Skeletal muscle tissue (tissue), 4 donors: Measurements from ENCODE around the gene ECT2L. TPM values are rescaled to one million over a fixed set of nuclear protein-coding genes. Genes with fewer than 3 reads are reported as not detected.

Source experiments
- H3K27ac ChIP-seq: one replicate; pipeline ENCODE4 v1.7.0; 2013; ENCODE audit warnings: mild to moderate bottlenecking, low read depth, low read length, inconsistent platforms
- H3K27me3 ChIP-seq, 3 donors: one replicate each; pipeline ENCODE4 v1.7.0; 2013; ENCODE audit warnings: low read length in 3 of 3; ENCODE audit not compliant: control insufficient read depth in 3 of 3, insufficient read depth in 3 of 3
- H3K36me3 ChIP-seq, 3 donors: one replicate each; pipeline ENCODE4 v1.7.0; 2013; ENCODE audit warnings: low read length in 3 of 3; ENCODE audit not compliant: control insufficient read depth in 3 of 3, insufficient read depth in 3 of 3
- H3K4me1 ChIP-seq, 3 donors: one replicate each; pipeline ENCODE4 v1.7.0; 2013; ENCODE audit warnings: low read length in 3 of 3, mild to moderate bottlenecking in 3 of 3; ENCODE audit not compliant: control insufficient read depth in 3 of 3, insufficient read depth in 3 of 3
- H3K4me3 ChIP-seq, 3 donors: one replicate each; pipeline ENCODE4 v1.7.0; 2013; ENCODE audit warnings: low read length in 3 of 3
- H3K9ac ChIP-seq, 3 donors: one replicate each; pipeline ENCODE4 v1.7.0; 2013; ENCODE audit warnings: low read length in 3 of 3, mild to moderate bottlenecking in 3 of 3, moderate library complexity in 2 of 3, low read depth in 1 of 3
- H3K9me3 ChIP-seq, 3 donors: one replicate each; pipeline ENCODE4 v1.7.0; 2013; ENCODE audit warnings: low read length in 3 of 3; ENCODE audit not compliant: control insufficient read depth in 3 of 3
- total RNA-seq: library from RNA; depleted of rRNA; stranded (reverse); fragments of >200 nt; gene quantifications from one replicate; pipeline ENCODE4 v1.2.3, GENCODE V29; 2014
- donor health status: Osteomylitis.

The ECT2L gene
- total RNA-seq, 1 donor from 2014 or later, result under 0.01 TPM

- Histone ChIP-seq H3K27ac (no peak overlapping the region), H3K4me1 (no peaks in the 10 kb centered on the region), H3K4me3 (no peak overlapping the region), H3K36me3 (no peaks in the 10 kb centered on the region), H3K9ac (no peak overlapping the region), H3K27me3 (peaks cover 0 to 4% (median 0%) of the 10 kb centered on the region in 3 donors), H3K9me3 (no peaks in the 10 kb centered on the region)
Measured at GRCh38 chr6:138856654-138857053, 60.8 kb downstream of the ECT2L start.

GRCh38 chr6:138857775-138858174, 61.9 kb downstream of the ECT2L start:
- Histone ChIP-seq H3K9ac (no peak overlapping the region), H3K4me3 (no peak overlapping the region), H3K9me3 (no peaks in the 10 kb centered on the region), H3K36me3 (no peaks in the 10 kb centered on the region), H3K4me1 (no peaks in the 10 kb centered on the region), H3K27ac (no peak overlapping the region), H3K27me3 (peaks cover 0 to 4% (median 0%) of the 10 kb centered on the region in 3 donors)

GRCh38 chr6:138862456-138862855, 66.6 kb downstream of the ECT2L start:
- no peak overlapping the region for H3K9ac ChIP-seq
- H3K27me3 ChIP-seq, result no peaks in the 10 kb centered on the region
- no peak overlapping the region for H3K27ac ChIP-seq
- no peaks in the 10 kb centered on the region for H3K4me1 ChIP-seq
- H3K9me3 ChIP-seq, result no peaks in the 10 kb centered on the region
- H3K36me3 ChIP-seq, result no peaks in the 10 kb centered on the region
- H3K4me3 ChIP-seq, result no peak overlapping the region

- Histone ChIP-seq H3K4me3 (no peak overlapping the region), H3K9me3 (no peaks in the 10 kb centered on the region), H3K27ac (no peak overlapping the region), H3K27me3 (no peaks in the 10 kb centered on the region), H3K4me1 (no peaks in the 10 kb centered on the region), H3K36me3 (no peaks in the 10 kb centered on the region), H3K9ac (no peak overlapping the region)
Measured at GRCh38 chr6:138863321-138863720, 67.4 kb downstream of the ECT2L start.

GRCh38 chr6:138864343-138864890, 68.5 kb downstream of the ECT2L start:
- no peak overlapping the region for H3K9ac ChIP-seq
- no peaks in the 10 kb centered on the region for H3K4me1 ChIP-seq
- H3K27ac ChIP-seq, result no peak overlapping the region
- no peaks in the 10 kb centered on the region for H3K9me3 ChIP-seq
- H3K27me3 ChIP-seq, result no peaks in the 10 kb centered on the region
- no peaks in the 10 kb centered on the region for H3K36me3 ChIP-seq
- no peak overlapping the region for H3K4me3 ChIP-seq

- Histone ChIP-seq H3K4me3 (no peak overlapping the region), H3K9me3 (no peaks in the 10 kb centered on the region), H3K36me3 (no peaks in the 10 kb centered on the region), H3K27ac (no peak overlapping the region), H3K27me3 (no peaks in the 10 kb centered on the region), H3K9ac (no peak overlapping the region), H3K4me1 (no peaks in the 10 kb centered on the region)
Measured at GRCh38 chr6:138865480-138866109, 69.7 kb downstream of the ECT2L start.

- H3K27ac ChIP-seq, result no peak overlapping the region
Measured at GRCh38 chr6:138868181-138868580, 72.3 kb downstream of the ECT2L start.

GRCh38 chr6:138869398-138869797, 73.5 kb downstream of the ECT2L start:
- Histone ChIP-seq H3K4me1 (no peaks in the 10 kb centered on the region), H3K27ac (no peak overlapping the region), H3K9me3 (no peaks in the 10 kb centered on the region), H3K36me3 (no peaks in the 10 kb centered on the region), H3K27me3 (no peaks in the 10 kb centered on the region), H3K4me3 (no peak overlapping the region), H3K9ac (no peak overlapping the region)

More at GRCh38 chr6:138868181-138868580, 72.3 kb downstream of the ECT2L start:
- H3K4me1 ChIP-seq, result no peaks in the 10 kb centered on the region
- H3K36me3 ChIP-seq, result no peaks in the 10 kb centered on the region
- no peak overlapping the region for H3K4me3 ChIP-seq
- no peaks in the 10 kb centered on the region for H3K27me3 ChIP-seq
- H3K9me3 ChIP-seq, result no peaks in the 10 kb centered on the region
- H3K9ac ChIP-seq, result no peak overlapping the region

GRCh38 chr6:138873191-138873590, 77.3 kb downstream of the ECT2L start:
- no peak overlapping the region for H3K4me3 ChIP-seq
- H3K27ac ChIP-seq, result no peak overlapping the region
- H3K27me3 ChIP-seq, result no peaks in the 10 kb centered on the region
- no peaks in the 10 kb centered on the region for H3K4me1 ChIP-seq
- H3K9me3 ChIP-seq, result no peaks in the 10 kb centered on the region
- no peak overlapping the region for H3K9ac ChIP-seq
- H3K36me3 ChIP-seq, result no peaks in the 10 kb centered on the region

GRCh38 chr6:138882369-138883017, 86.6 kb downstream of the ECT2L start:
- no peaks in the 10 kb centered on the region for H3K36me3 ChIP-seq
- H3K4me1 ChIP-seq, result no peaks in the 10 kb centered on the region
- H3K9ac ChIP-seq, result no peak overlapping the region
- no peaks in the 10 kb centered on the region for H3K9me3 ChIP-seq
- no peak overlapping the region for H3K27ac ChIP-seq
- H3K27me3 ChIP-seq, result no peaks in the 10 kb centered on the region
- H3K4me3 ChIP-seq, result no peak overlapping the region
